Mammary epithelial cell (primary cell): Measurements from ENCODE around the gene CHTF18.

Experiments used
- CTCF ChIP-seq, 2 donors: IDR thresholded peaks in 1 of 2; conservative IDR thresholded peaks in 1 of 2; 2 replicates each; pipeline ENCODE4 v1.5.1; 2011 to 2012; ENCODE audit warnings: inconsistent platforms in 2 of 2, low read length in 2 of 2, mild to moderate bottlenecking in 2 of 2, control low read depth in 1 of 2, low read depth in 1 of 2; ENCODE audit not compliant: insufficient read depth in 1 of 2; ENCODE audit errors: extremely low read depth in 1 of 2
- EZH2 ChIP-seq: IDR thresholded peaks from 2 replicates; pipeline ENCODE4 v1.6.1; 2012; ENCODE audit warnings: low read length, inconsistent platforms, borderline replicate concordance

- TF ChIP-seq CTCF (conservative IDR thresholded peaks at IDR 0.05 in 1 of 2, IDR thresholded peaks at IDR 0.05 in 1 of 2; ENCODE audit: extremely low read depth in 1 of 2, insufficient read depth in 1 of 2, low read depth in 1 of 2, low read length in 2 of 2), result no peak
- TF ChIP-seq EZH2, result no peak
Measured at GRCh38 chr16:766008-766819, 22.2 kb upstream of the CHTF18 start.
